Epithelial cell of esophagus (primary cell): ENCODE data around the gene SMR3B.

Experiments
- DNase-seq: peaks from one replicate; pipeline ENCODE4 v3.0.0; 2010; ENCODE audit warnings: low read depth
- H3K4me3 ChIP-seq: 2 replicates; pipeline ENCODE4 v1.5.1; 2011; ENCODE audit warnings: mild to moderate bottlenecking, low read length, control low read depth
- CTCF ChIP-seq: IDR thresholded peaks from 2 replicates; pipeline ENCODE4 v1.5.1; 2011; ENCODE audit warnings: low read depth, mild to moderate bottlenecking, low read length, control low read depth, inconsistent platforms; ENCODE audit not compliant: insufficient read depth; ENCODE audit errors: missing control alignments

The SMR3B gene

GRCh38 chr4:70360460-70360859 is 22.5 kb upstream of the SMR3B start, which contains the start of gene SMR3A:
TSS of gene SMR3A (plus strand) at chr4:70360760. CDS start at chr4:70362116, 1,356 bp downstream.
- no peak within 1 kb of the TSS for H3K4me3 ChIP-seq
- DNase-seq: no peak
- TF ChIP-seq CTCF: no peak

GRCh38 chr4:70364002-70364401 is 18.9 kb upstream of the SMR3B start:
- no peak for TF ChIP-seq CTCF
- H3K4me3 ChIP-seq: no peak overlapping the region
- DNase-seq: no peak

- TF ChIP-seq CTCF: no peak
- peak; percentile 98 for DNase-seq
- no peak overlapping the region for H3K4me3 ChIP-seq
These were observed 17.5 kb upstream of the SMR3B start for GRCh38 chr4:70365479-70365878.

DNA sequence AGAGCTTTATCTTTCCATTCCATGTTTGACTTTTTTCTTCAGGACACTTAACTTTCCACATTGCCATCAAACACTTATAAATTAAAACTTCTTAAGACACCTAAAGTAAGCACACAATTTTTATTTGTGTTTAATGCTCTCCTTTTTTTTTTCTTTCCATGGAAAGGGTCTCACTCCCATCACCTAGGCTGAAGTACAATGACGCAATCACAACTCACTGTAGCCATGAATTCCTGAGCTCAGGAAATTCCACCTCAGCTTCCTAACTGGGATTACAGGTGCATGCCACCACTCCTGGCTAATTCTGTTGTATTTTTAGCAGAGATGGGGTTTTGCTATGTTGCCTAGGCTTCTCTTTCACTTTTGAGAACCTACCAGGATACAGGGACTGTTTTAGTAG is 15.1 kb upstream of the SMR3B start:
- no peak overlapping the region for H3K4me3 ChIP-seq
- DNase-seq: no peak
- no peak for TF ChIP-seq CTCF

- no peak for TF ChIP-seq CTCF
- H3K4me3 ChIP-seq: no peak overlapping the region
- DNase-seq: peak; percentile 5
These were observed 10.9 kb upstream of the SMR3B start for GRCh38 chr4:70371987-70372386.

DNA sequence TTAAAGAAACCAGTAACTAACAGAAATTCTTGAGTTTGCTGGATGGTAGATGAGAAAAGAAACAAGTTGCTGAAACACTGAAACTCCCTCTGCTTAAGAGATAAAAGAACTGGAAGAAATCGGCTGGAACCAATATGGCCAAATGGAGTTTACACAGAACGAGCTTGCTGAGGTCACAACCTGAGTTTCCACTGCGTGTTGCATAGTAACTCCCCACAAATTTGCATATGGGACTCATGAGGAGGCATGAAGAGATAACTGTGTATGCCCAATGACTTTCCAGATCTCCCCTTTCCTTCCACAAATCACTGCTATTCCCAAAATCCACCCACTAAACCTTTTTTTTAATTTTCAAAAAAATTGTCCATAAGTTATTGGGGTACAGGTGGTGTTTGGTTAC is 10.2 kb upstream of the SMR3B start:
- TF ChIP-seq CTCF: no peak
- no peak for DNase-seq
- no peak overlapping the region for H3K4me3 ChIP-seq

GRCh38 chr4:70380578-70380977 is 2.4 kb upstream of the SMR3B start:
- DNase-seq: no peak
- TF ChIP-seq CTCF: no peak
- H3K4me3 ChIP-seq: no peak overlapping the region
